Measurements from ENCODE around the gene PDLIM7. TPM values are rescaled to one million over a fixed set of nuclear protein-coding genes. Genes with fewer than 3 reads are reported as not detected.

The PDLIM7 gene
- total and polyA plus RNA-seq, 2 of the 8 experiments (the other 6 are each of a cell fraction or from before 2014, with no cell fraction given), result 67.3 to 94.2 TPM

GRCh38 chr5:177454397-177455035, 42.9 kb downstream of the PDLIM7 start:
- Histone ChIP-seq H3K79me1 (ENCODE audit: low read depth, low read length) (no peaks in the 10 kb centered on the region; the same call in 1 of the 2 replicates), H3K23me2 (ENCODE audit: low read depth, low read length) (peaks cover 15% of the 10 kb centered on the region; the same call in 1 of the 2 replicates), H2BK12ac (ENCODE audit: low read depth, low read length) (no peak overlapping the region), H4K8ac (ENCODE audit: extremely low read depth, insufficient read depth, low read length) (peak overlapping the region; percentile 90), H2BK20ac (ENCODE audit: low read length) (no peak overlapping the region), H3K4ac (replicated peaks; ENCODE audit: insufficient read length, low read depth, low read length) (no peak overlapping the region), H3K18ac (ENCODE audit: extremely low read depth, low read length) (peak overlapping the region; percentile 51; the same call in 1 of the 2 replicates), H2BK5ac (ENCODE audit: low read depth, low read length) (0 out of 2 replicates have a peak overlapping the region, but pooled peaks have one; percentile 66), H3K27ac (ENCODE audit: low read depth, low read length) (peak overlapping the region; percentile 86; the same call in 1 of the 2 replicates), H3K4me3 (ENCODE audit: extremely low read depth in 1 of 4, insufficient read depth in 2 of 4, low read depth in 3 of 4, low read length in 4 of 4) (peak overlapping the region; percentile 47 to 86 (median 81)), H3K9ac (replicated peaks in 1 of 4; ENCODE audit: extremely low read depth in 1 of 4, low read depth in 3 of 4, low read length in 3 of 4) (peak overlapping the region; percentile 39 to 96 (median 90); a peak in 6 of 7 replicates), H2BK120ac (replicated peaks; ENCODE audit: low read depth, low read length) (no peak overlapping the region), H3K4me2 (ENCODE audit: insufficient read depth in 1 of 2, low read depth in 2 of 2, low read length in 2 of 2) (peak overlapping the region; percentile 81 to 93), H3K9me3 (ENCODE audit: insufficient read depth in 2 of 2, low read depth in 1 of 2, low read length in 1 of 2) (no peaks in the 10 kb centered on the region), H4K91ac (replicated peaks; ENCODE audit: insufficient read length, low read length) (peak overlapping the region; percentile 82), H2AK5ac (ENCODE audit: low read depth, low read length) (no peak overlapping the region), H3K79me2 (ENCODE audit: control insufficient read depth in 1 of 2, insufficient read depth in 2 of 2, low read length in 2 of 2) (no peaks in the 10 kb centered on the region), H4K5ac (ENCODE audit: insufficient read length, low read depth, low read length) (no peak overlapping the region), H3K23ac (ENCODE audit: insufficient read length) (no peak overlapping the region), H3K56ac (replicated peaks; ENCODE audit: insufficient read length, low read depth, low read length) (no peak overlapping the region), H3K14ac (ENCODE audit: insufficient read length) (no peak overlapping the region), H2BK15ac (ENCODE audit: low read length) (no peak overlapping the region), H3K27me3 (replicated peaks in 1 of 4; ENCODE audit: control insufficient read depth in 3 of 4, extremely low read depth in 1 of 4, insufficient read depth in 3 of 4, low read length in 3 of 4) (peaks cover 0 to 10% (median 8%) of the 10 kb centered on the region in 4 experiments; a peak in 2 of 7 replicates), H4K20me1 (replicated peaks in 1 of 2; ENCODE audit: control insufficient read depth in 1 of 2, insufficient read depth in 2 of 2, low read length in 2 of 2) (peaks cover 22 to 23% of the 10 kb centered on the region in 2 experiments), H3K4me1 (replicated peaks in 1 of 4; ENCODE audit: control insufficient read depth in 3 of 4, insufficient read depth in 4 of 4, low read length in 3 of 4) (peaks cover 0 to 22% (median 10%) of the 10 kb centered on the region in 4 experiments; a peak in 6 of 7 replicates), H2AFZ (ENCODE audit: low read length) (no peak overlapping the region), H3K36me3 (ENCODE audit: control insufficient read depth in 2 of 4, insufficient read depth in 4 of 4, low read length in 3 of 4) (peaks cover 11 to 26% (median 23%) of the 10 kb centered on the region in 4 experiments; a peak in 7 of 8 replicates)
- WGBS, 2 experiments (ENCODE audit: extremely low coverage in 1 of 2, insufficient coverage in 1 of 2, insufficient read length in 1 of 2, insufficient replicate concordance in 2 of 2, low coverage in 1 of 2, low lambda C conversion rate in 2 of 2, missing lambda C conversion rate in 1 of 2), result 1% methylated on average over 65 of the region's 84 CpGs; no CpG with 5 or more reads in 1 of the 2 experiments
- FAIRE-seq, result no peak
- ChIA-PET CTCF (ENCODE audit: partially characterized antibody) (interaction anchor here (0.6 to 23.6 kb wide), 24 partner anchors 9 to 146 kb away, joined by 3 to 430 read pairs (median 7); partner anchors contain the start of genes F12, MXD3, PFN3 and PRR7), POLR2A (ENCODE audit: partially characterized antibody) (interaction anchor here (0.7 to 67.5 kb wide), 34 partner anchors 15 to 666 kb away, joined by 3 to 3349 read pairs (median 6); partner anchors contain the start of genes DBN1, DOK3, F12 and GRK6)
- DNase-seq (ENCODE audit: low read depth in 1 of 2, low spot score in 2 of 2), result peak in 1 of 2 experiments; percentile 98
- peak; percentile 64; the same call in 1 of the 2 replicates for TF ChIP-seq TBP (IDR thresholded peaks at IDR 0.05; ENCODE audit: low read depth, low read length)
- TF ChIP-seq KDM5A (IDR thresholded peaks at IDR 0.05; ENCODE audit: low read length), result no peak
- TF ChIP-seq POLR2A (IDR thresholded peaks at IDR 0.05; ENCODE audit: control extremely low read depth in 1 of 2, low read depth in 2 of 2, low read length in 2 of 2), result peak in 1 of 2 experiments; percentile 63; a peak in 1 of 3 replicates
- peak; percentile 72 to 85 for TF ChIP-seq RAD21 (IDR thresholded peaks at IDR 0.05 in 1 of 2, conservative IDR thresholded peaks at IDR 0.05 in 1 of 2; ENCODE audit: low read depth in 2 of 2, low read length in 2 of 2)
- peak; percentile 96 for TF ChIP-seq CREB1 (IDR thresholded peaks at IDR 0.05)
- no peak for TF ChIP-seq ZNF274 (IDR thresholded peaks at IDR 0.05; ENCODE audit: borderline replicate concordance, extremely low read depth, low read length)
- 0 out of 2 replicates have a peak, but pooled peaks have one; percentile 53 for TF ChIP-seq GABPA (IDR thresholded peaks at IDR 0.05; ENCODE audit: borderline replicate concordance, insufficient read depth, low read length)
- no peak for TF ChIP-seq TEAD4 (IDR thresholded peaks at IDR 0.05; ENCODE audit: low read depth, low read length)
- TF ChIP-seq HDAC6 (IDR thresholded peaks at IDR 0.05; ENCODE audit: low read depth, low read length), result no peak
- TF ChIP-seq BACH1 (IDR thresholded peaks at IDR 0.05; ENCODE audit: low read length), result peak; percentile 1; the same call in 1 of the 2 replicates
- no peak for TF ChIP-seq CHD1 (IDR thresholded peaks at IDR 0.05; ENCODE audit: low read depth, low read length)

Data from H1 (cell line).